22Rv1 (cell line): ENCODE data around the gene ADIPOQ.
"Not testable (repeated sequence)": the region's sequence is repeated elsewhere in the genome, so short reads cannot be mapped to it uniquely, and the experiment has no call there.

Experiments
- H3K27ac ChIP-seq: fragments of 450-650 bp; 2 replicates; pipeline ENCODE4 v1.5.1; 2017
- ZFX ChIP-seq: fragments of 450-650 bp; IDR thresholded peaks from 2 replicates; pipeline ENCODE4 v1.6.1; 2017; ENCODE audit warnings: antibody characterized with exemption, borderline replicate concordance
- TF ChIP-seq, protein P1 (sequence below): fragments of 450-650 bp; IDR thresholded peaks from 2 replicates; pipeline ENCODE4 v1.5.1; 2017; ENCODE audit warnings: mild to moderate bottlenecking

The ADIPOQ gene

DNA sequence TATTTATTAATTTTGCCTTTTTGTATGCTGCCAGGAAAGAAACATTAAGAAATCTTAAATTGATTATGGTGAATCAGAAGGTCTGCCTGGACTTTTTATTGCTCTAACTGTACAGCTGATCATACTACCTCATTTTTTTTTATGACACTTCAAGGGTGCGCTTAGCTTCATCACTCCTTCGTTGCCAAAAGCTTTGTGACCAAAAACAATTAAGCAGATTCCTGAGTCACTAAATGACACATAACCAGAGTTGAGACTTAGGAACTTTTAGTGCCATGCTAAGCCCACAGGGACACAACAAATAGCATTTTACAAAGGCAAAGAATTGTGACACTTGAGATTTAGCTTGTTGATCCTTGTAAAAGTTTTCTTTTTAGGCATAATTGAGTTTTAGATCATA is 4.9 kb downstream of the ADIPOQ start:
- TF ChIP-seq ZFX: no peak
- TF ChIP-seq, protein P1, sequence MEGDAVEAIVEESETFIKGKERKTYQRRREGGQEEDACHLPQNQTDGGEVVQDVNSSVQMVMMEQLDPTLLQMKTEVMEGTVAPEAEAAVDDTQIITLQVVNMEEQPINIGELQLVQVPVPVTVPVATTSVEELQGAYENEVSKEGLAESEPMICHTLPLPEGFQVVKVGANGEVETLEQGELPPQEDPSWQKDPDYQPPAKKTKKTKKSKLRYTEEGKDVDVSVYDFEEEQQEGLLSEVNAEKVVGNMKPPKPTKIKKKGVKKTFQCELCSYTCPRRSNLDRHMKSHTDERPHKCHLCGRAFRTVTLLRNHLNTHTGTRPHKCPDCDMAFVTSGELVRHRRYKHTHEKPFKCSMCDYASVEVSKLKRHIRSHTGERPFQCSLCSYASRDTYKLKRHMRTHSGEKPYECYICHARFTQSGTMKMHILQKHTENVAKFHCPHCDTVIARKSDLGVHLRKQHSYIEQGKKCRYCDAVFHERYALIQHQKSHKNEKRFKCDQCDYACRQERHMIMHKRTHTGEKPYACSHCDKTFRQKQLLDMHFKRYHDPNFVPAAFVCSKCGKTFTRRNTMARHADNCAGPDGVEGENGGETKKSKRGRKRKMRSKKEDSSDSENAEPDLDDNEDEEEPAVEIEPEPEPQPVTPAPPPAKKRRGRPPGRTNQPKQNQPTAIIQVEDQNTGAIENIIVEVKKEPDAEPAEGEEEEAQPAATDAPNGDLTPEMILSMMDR: no peak
- no peak overlapping the region for H3K27ac ChIP-seq

DNA sequence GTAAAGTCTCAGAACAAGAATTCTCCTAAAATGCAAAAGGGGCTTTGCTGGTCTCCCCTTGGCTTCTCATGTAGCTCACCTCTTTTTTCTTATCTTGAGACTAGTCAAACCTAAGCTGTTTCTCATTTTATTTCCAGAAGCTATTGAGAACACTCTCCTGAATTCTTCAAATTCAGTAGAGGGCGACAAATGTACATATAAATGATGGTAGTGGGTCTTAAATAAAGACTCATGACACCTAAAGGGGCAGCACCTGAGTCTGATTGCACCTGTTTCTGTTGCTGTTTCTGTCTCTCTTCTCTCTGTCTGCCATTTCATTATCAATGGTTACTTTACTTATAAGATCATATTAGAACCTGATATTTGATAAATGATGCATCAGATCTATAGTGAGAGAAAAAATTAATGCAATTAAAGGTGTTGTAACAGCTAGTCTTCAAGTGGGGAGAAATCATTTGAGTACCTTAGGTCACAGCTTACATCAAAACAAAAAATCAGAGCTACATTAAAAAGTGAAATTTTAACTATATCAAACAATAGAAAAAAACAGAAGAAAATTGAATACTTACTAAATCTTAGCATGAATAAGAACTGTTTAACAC is 7.0 kb downstream of the ADIPOQ start:
- TF ChIP-seq, protein P1: peak; percentile 46
- TF ChIP-seq ZFX: no peak

DNA sequence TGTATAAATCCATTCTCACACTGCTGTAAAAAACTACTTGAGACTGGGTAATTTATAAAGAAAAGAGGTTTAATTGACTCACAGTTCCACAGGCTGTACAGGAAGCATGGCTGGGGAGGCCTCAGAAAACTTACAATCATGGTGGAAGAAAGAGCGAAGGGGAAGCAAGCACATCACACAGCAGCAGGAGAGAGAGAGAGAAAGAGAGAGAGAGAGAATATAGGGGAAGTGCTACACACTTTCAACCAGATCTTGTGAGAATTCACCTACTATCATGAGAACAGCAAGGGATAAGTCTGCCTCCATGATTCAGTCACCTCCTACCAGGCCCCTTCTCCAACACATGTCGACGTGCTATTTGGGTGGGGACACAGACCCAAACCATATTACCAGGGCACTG is 9.3 kb downstream of the ADIPOQ start:
- not testable (repeated sequence) for H3K27ac ChIP-seq

More for the DNA sequence above, 7.0 kb downstream of the ADIPOQ start:
- no peak overlapping the region for H3K27ac ChIP-seq

DNA sequence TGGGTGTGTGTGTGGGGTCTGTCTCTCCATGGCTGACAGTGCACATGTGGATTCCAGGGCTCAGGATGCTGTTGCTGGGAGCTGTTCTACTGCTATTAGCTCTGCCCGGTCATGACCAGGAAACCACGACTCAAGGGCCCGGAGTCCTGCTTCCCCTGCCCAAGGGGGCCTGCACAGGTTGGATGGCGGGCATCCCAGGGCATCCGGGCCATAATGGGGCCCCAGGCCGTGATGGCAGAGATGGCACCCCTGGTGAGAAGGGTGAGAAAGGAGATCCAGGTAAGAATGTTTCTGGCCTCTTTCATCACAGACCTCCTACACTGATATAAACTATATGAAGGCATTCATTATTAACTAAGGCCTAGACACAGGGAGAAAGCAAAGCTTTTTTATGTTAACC is 10.5 kb downstream of the ADIPOQ start:
- no peak overlapping the region for H3K27ac ChIP-seq
- TF ChIP-seq, protein P1: no peak
- TF ChIP-seq ZFX: no peak

DNA sequence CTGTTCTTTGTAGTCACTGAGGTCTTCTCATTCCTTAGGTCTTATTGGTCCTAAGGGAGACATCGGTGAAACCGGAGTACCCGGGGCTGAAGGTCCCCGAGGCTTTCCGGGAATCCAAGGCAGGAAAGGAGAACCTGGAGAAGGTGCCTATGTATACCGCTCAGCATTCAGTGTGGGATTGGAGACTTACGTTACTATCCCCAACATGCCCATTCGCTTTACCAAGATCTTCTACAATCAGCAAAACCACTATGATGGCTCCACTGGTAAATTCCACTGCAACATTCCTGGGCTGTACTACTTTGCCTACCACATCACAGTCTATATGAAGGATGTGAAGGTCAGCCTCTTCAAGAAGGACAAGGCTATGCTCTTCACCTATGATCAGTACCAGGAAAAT is 11.6 kb downstream of the ADIPOQ start:
- no peak overlapping the region for H3K27ac ChIP-seq
- no peak for TF ChIP-seq ZFX
- TF ChIP-seq, protein P1: no peak

DNA sequence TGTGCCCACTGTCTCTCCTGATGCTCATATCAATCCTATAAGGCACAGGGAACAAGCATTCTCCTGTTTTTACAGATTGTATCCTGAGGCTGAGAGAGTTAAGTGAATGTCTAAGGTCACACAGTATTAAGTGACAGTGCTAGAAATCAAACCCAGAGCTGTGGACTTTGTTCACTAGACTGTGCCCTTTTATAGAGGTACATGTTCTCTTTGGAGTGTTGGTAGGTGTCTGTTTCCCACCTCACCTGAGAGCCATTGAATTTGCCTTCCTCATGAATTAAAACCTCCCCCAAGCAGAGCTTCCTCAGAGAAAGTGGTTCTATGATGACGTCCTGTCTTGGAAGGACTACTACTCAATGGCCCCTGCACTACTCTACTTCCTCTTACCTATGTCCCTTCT is 12.4 kb downstream of the ADIPOQ start:
- H3K27ac ChIP-seq: no peak overlapping the region
- TF ChIP-seq ZFX: no peak
- TF ChIP-seq, protein P1: no peak

DNA sequence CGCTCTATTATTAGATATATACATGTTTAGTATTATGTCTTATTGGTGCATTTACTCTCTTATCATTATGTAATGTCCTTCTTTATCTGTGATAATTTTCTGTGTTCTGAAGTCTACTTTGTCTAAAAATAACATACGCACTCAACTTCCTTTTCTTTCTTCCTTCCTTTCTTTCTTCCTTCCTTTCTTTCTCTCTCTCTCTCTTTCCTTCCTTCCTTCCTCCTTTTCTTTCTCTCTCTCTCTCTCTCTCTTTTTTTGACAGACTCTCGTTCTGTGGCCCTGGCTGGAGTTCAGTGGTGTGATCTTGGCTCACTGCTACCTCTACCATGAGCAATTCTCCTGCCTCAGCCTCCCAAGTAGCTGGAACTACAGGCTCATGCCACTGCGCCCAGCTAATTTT is 15.2 kb downstream of the ADIPOQ start:
- H3K27ac ChIP-seq: no peak overlapping the region
- no peak for TF ChIP-seq ZFX
- TF ChIP-seq, protein P1: no peak

DNA sequence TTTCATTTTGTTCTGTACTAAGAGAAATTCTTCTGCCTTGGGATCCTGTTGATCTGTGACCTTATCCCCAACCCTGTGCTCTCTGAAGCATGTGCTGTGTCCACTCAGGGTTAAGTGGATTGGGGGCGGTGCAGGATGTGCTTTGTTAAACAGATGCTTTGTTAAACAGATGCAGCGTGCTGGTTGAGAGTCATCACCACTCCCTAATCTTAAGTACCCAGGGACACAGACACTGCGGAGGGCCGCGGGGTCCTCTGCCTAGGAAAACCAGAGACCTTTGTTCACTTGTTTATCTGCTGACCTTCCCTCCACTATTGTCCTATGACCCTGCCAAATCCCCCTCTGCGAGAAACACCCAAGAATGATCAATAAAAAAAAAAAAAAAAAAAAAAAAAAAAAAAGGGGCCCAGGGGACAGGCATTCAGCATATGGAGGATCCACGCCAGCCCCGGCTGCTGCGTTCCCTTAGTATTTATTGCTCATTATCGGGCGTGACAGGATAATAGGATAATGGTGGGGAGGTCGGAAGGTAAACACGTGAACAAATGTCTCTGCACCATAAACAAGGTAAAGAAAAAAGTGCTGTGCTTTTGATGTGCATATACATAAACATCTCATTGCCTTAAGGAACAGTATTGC is 22.8 kb downstream of the ADIPOQ start:
- H3K27ac ChIP-seq: not testable (repeated sequence)

DNA sequence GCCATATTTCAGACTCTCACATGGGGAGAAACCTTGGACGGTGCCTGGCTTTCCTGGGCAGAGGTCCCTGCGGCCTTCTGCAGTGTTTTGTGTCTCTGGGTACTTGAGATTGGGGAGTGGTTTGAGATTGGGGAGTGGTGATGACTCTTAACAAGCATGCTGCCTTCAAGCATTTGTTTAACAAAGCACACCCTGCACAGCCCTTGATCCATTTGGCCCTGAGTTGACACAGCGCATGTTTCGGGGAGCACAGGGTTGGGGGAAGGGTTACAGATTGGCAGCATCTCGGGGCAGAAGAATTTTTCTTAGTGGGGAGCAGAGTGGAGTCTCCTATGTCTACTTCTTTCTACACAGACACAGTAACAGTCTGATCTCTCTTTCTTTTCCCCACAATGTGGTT is 23.6 kb downstream of the ADIPOQ start:
- not testable (repeated sequence) for H3K27ac ChIP-seq
